ENCODE data around the gene BID.
A peak's percentile ranks its signal among the peaks of the same experiment; 100 is the strongest.

Gene BID

DNA sequence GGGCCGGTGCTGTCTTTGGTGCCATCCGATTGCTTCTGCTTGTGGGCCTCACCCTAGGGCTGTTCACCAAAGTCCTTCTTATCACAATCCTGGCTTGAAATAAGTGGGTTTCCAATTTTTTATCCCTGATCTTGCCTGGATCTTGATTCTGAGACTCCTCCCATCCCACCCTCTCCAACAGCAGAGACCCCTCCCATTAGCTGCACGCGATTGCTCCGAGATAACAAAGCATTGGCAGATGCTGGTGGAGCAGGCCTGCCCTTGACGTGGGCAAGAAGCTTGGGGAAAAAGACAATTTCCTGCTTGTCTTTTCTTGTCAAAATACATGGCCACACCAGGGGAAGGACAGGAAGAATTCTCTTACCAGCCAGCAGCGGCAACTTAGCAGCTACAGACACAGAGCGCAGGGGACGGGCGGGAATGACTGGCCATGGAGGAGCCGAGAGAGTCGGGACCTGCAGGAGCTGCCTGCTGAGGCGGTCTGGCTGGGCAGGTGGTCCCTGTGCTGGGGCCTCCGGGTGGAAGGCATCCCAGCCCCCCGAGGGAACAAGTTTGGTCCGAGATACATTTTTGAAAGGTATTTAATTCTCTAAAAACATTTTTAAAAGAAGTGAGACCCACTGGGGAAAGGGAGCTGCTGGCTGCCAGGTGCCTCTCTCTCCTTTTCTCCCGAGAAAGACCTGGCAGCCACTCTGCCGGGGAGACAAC, 9.7 kb upstream of the BID start:
- TF ChIP-seq GATA3 (IDR thresholded peaks at IDR 0.05; ENCODE audit: low read depth, low read length), result no peak
- TF ChIP-seq GATA2 (IDR thresholded peaks at IDR 0.05; ENCODE audit: low read depth, low read length), result peak; percentile 54; the same call in 1 of the 2 replicates

DNA sequence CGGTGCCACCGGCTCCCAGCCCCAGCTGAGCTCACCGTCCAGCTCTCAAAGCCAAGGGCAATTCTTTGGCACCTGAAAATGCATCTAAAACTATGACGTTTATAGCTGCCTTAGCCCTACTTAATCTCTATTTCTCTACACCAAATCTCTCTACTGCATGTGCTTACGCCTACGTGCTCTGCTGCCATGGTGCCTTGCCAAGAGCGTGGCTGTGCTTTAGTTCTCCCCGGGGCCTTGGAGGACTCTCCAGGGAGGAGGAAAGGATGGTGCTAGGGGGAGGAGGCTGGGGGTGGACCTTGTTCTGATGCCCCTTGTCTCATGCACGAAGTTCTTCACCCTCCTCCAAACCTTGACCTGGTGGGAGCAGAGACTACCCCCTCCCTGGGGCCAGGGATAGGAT, 9.0 kb upstream of the BID start:
- TF ChIP-seq GATA2 (IDR thresholded peaks at IDR 0.05; ENCODE audit: low read depth, low read length) (no peak), GATA3 (IDR thresholded peaks at IDR 0.05; ENCODE audit: low read depth, low read length) (no peak)

DNA sequence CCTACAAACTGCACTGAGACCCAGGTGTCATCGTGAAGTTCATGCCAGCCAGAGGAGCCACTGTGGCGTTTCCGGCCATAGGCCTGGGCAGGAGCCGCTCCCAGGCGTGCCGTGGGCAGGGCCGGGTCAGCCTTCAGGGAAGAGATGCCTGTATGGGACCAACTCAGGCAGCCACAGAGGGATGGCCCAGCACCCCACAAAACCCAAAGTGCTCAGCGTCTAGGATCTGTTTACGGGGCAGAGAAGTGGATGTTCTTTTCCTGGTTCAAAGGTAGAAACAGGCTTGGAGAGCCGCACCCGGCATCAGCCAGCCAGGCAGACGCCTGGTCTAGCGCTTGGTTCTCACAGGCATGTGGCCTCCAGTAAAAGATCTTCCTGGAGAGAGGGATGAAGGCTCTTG, 8.4 kb upstream of the BID start:
- TF ChIP-seq GATA2 (IDR thresholded peaks at IDR 0.05; ENCODE audit: low read depth, low read length) (no peak), GATA3 (IDR thresholded peaks at IDR 0.05; ENCODE audit: low read depth, low read length) (no peak)

GRCh38 chr22:17782158-17782557, 7.9 kb upstream of the BID start:
- TF ChIP-seq GATA3 (IDR thresholded peaks at IDR 0.05; ENCODE audit: low read depth, low read length) (no peak), GATA2 (IDR thresholded peaks at IDR 0.05; ENCODE audit: low read depth, low read length) (no peak)

- TF ChIP-seq GATA2 (IDR thresholded peaks at IDR 0.05; ENCODE audit: low read depth, low read length) (no peak), GATA3 (IDR thresholded peaks at IDR 0.05; ENCODE audit: low read depth, low read length) (no peak)
Measured at GRCh38 chr22:17781319-17782031, 7.2 kb upstream of the BID start.

DNA sequence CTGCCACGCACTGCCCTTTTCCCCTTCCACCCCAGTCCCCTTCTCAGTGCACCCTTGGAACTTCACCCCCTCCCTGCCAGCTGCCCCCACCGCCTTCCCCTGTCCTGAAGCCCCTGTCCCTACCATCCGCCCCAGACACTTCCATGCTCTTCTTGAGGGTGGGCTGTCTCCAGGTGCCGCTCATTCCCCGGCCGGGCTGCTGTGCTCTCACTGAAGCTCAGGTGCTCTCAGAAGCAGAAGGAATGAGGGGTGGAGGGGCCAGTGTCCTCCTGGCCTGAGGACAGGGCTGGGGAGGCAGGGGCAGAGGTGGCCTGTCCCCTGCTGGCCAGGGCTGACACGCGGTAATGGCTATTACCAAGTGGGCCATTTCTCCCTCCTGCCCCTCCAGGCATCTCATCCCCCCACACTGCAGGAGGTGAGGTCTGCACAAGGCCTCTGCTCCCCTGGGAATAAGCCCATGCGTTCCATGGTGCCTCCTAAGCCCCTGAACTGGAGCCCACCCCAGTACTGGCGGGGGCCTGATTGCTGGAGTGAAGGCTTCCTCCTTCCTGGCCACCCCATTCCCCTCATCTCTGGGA, 6.6 kb upstream of the BID start:
- TF ChIP-seq GATA2 (IDR thresholded peaks at IDR 0.05; ENCODE audit: low read depth, low read length) (no peak), GATA3 (IDR thresholded peaks at IDR 0.05; ENCODE audit: low read depth, low read length) (no peak)

DNA sequence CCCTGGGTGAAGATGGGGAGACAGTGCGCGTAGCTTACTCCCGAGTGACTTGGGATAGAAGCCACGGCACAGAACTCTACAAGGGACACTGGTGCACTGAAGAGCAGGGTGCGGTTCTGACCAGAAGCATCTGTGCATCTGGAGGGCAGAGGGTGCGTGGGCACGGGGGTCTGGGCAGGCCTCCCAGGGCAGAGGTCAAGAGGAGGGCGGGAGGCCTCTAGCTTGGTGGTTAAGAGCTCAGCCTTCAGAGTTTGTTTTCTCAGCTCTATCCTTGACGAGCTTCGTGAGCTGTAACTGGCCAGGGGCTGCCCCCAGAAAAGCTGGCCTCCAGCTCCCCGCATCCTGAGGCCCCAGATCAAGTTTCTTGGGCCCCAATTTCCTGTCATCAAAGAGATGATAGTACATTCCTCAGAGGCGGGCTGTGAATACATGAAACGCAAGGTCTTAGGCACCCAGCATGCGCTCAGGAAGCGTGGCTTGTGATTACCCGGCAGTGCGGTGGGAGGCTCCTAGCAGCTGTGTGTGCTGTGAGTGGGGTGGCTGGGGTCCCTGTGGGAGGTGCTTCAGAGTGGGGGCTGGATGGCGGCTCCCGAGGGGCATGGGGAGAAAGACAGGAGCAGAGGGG, 6.0 kb upstream of the BID start:
- TF ChIP-seq GATA2 (IDR thresholded peaks at IDR 0.05; ENCODE audit: low read depth, low read length) (no peak), GATA3 (IDR thresholded peaks at IDR 0.05; ENCODE audit: low read depth, low read length) (no peak)

GRCh38 chr22:17779286-17780115, 5.2 kb upstream of the BID start:
- no peak for TF ChIP-seq GATA3 (IDR thresholded peaks at IDR 0.05; ENCODE audit: low read depth, low read length)
- no peak for TF ChIP-seq GATA2 (IDR thresholded peaks at IDR 0.05; ENCODE audit: low read depth, low read length)

DNA sequence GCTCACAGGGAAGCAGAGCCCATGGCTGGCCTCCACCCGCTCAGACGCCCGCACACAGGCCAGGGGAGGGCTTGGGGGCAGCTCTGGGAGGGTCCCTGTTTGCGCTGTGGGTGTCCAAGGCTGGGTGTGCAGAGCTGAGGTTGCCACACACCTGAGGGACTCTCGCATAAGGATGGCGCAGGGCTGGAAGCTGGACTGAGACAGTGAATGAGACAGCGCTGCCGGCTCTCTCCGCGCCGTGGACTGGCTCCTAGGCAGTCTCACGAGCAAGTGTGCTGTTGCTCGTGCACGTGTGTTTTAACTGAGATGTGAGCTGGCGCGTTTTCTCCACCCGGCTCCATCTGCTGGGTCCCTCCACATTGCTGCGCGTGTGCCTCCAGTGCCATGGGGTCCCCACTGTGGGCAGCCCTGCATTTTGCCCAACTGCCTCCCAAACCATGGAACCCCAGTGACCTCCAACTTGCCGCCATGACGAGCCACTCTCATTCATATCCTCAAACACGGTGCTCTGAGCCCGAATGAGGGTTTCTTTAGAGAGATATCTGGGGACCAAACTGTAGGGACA, 4.2 kb upstream of the BID start:
- TF ChIP-seq GATA3 (IDR thresholded peaks at IDR 0.05; ENCODE audit: low read depth, low read length) (no peak), GATA2 (IDR thresholded peaks at IDR 0.05; ENCODE audit: low read depth, low read length) (no peak)

- TF ChIP-seq GATA3 (IDR thresholded peaks at IDR 0.05; ENCODE audit: low read depth, low read length), result no peak
- TF ChIP-seq GATA2 (IDR thresholded peaks at IDR 0.05; ENCODE audit: low read depth, low read length), result no peak
Measured at GRCh38 chr22:17777717-17778044, 3.4 kb upstream of the BID start.

DNA sequence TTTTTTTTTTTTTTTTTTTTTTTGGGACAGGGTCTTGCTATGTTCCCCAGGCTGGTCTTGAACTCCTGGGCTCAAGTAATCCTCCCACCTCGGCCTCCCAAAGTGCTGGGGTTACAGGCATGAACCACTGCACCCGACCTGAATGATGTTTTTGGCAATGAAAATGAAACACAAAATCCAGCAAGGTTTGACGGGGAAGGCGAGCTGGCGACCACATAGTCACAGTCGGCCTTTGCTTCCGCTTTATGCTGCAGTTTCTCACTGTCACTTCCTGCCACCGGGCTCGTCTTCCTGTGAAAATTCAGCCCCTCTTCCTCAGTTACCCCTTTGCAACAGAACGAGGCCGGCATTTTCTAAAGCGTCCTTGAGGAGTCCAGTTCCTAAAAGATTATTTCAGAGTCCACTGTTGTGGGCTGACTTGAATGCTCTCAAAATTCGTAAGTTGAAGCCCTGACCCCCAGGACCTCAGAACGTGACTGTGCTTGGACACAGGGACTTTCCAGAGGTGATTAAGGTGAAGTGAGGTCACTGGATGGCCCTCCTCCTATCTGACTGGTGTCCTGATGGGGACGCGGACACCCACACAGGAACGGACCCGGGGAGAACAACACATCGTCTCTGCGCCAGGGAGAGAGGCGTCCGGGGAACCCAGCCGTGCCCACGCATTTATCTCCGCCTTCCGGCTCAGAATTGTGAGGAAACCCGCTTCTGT, 2.9 kb upstream of the BID start:
- TF ChIP-seq GATA3 (IDR thresholded peaks at IDR 0.05; ENCODE audit: low read depth, low read length), result no peak
- TF ChIP-seq GATA2 (IDR thresholded peaks at IDR 0.05; ENCODE audit: low read depth, low read length), result no peak

- no peak for TF ChIP-seq GATA2 (IDR thresholded peaks at IDR 0.05; ENCODE audit: low read depth, low read length)
Measured at GRCh38 chr22:17775781-17776465, 1.7 kb upstream of the BID start.
